Uterus (tissue), 2 donors: ENCODE data around the gene COL10A1.

ENCODE experiments used
- CTCF ChIP-seq, 4 experiments: fragments of 200-600 bp in 2 of 4; fragments of 450-650 bp in 2 of 4; sonication (generic) in 2 of 4; IDR thresholded peaks; one replicate each; pipeline ENCODE4 v1.5.1; 2016 to 2019; ENCODE audit warnings: antibody characterized with exemption in 4 of 4, mild to moderate bottlenecking in 2 of 4, moderate library complexity in 1 of 4
- POLR2A ChIP-seq, 2 donors: fragments of 450-650 bp; IDR thresholded peaks; one replicate each; pipeline ENCODE4 v1.6.1; 2016; ENCODE audit warnings: antibody characterized with exemption in 2 of 2, mild to moderate bottlenecking in 1 of 2, moderate library complexity in 1 of 2

- TF ChIP-seq POLR2A (IDR thresholded peaks at IDR 0.05) = no peak
- no peak for TF ChIP-seq CTCF (IDR thresholded peaks at IDR 0.05)
Measured at GRCh38 chr6:116139917-116140316, 14.0 kb upstream of the COL10A1 start.
